WTC11 (cell line): ENCODE results near the gene RNF212. TPM values are rescaled to one million over a fixed set of nuclear protein-coding genes. Genes with fewer than 3 reads are reported as not detected.
"Not testable (repeated sequence)": the region's sequence is repeated elsewhere in the genome, so short reads cannot be mapped to it uniquely, and the experiment has no call there.

Experiments
- ATAC-seq: fragments of 200-7000 bp; cut with Tn5 transposase; 2 replicates; pipeline ENCODE4 v1.10.0; 2021; ENCODE audit warnings: mild to moderate bottlenecking, moderate library complexity
- CTCF ChIA-PET: fragments of 300-600 bp; sonication (Branson Sonifier 250); formaldehyde crosslinking; loops from one replicate; lab custom pipeline; 2021; ENCODE audit warnings: antibody characterized with exemption; lab: Charles Lee
- POLR2A ChIA-PET: fragments of 350-600 bp; sonication (Branson Sonifier 250); formaldehyde crosslinking; loops from one replicate; lab custom pipeline; 2021; ENCODE audit warnings: antibody characterized with exemption; lab: Charles Lee
- DNase-seq: peaks from one replicate; pipeline ENCODE4 v3.0.0; 2021; ENCODE audit warnings: low spot score
- H3K27ac Mint-ChIP-seq: 2 replicates; pipeline ENCODE4 v1.8.0; 2021; ENCODE audit warnings: mixed read lengths
- H3K27me3 Mint-ChIP-seq: 2 replicates; pipeline ENCODE4 v1.8.0; 2021; ENCODE audit warnings: low read depth, mild to moderate bottlenecking, moderate library complexity, mixed read lengths
- H3K36me3 Mint-ChIP-seq: 2 replicates; pipeline ENCODE4 v1.8.0; 2021; ENCODE audit warnings: mixed read lengths
- H3K4me1 Mint-ChIP-seq: 2 replicates; pipeline ENCODE4 v1.8.0; 2022; ENCODE audit warnings: mixed read lengths
- H3K4me3 Mint-ChIP-seq: 2 replicates; pipeline ENCODE4 v1.8.0; 2021; ENCODE audit warnings: mild to moderate bottlenecking, moderate library complexity, mixed read lengths
- H3K9me3 Mint-ChIP-seq: 2 replicates; pipeline ENCODE4 v1.8.0; 2021; ENCODE audit warnings: mixed read lengths
- ATF1 ChIP-seq: sonication (generic); formaldehyde crosslinking; IDR thresholded peaks from 2 replicates; pipeline ENCODE4 v1.8.1; 2023; ENCODE audit warnings: mild to moderate bottlenecking, moderate library complexity, missing genetic modification reagents
- ATF6 ChIP-seq: sonication (generic); formaldehyde crosslinking; IDR thresholded peaks from 2 replicates; pipeline ENCODE4 v1.8.1; 2023; ENCODE audit warnings: mild to moderate bottlenecking, missing genetic modification reagents
- CREM ChIP-seq: sonication (generic); formaldehyde crosslinking; IDR thresholded peaks from 2 replicates; pipeline ENCODE4 v1.8.1; 2022; ENCODE audit warnings: mild to moderate bottlenecking, missing genetic modification reagents, moderate library complexity
- CTCF ChIP-seq: fragments of 200-600 bp; IDR thresholded peaks from 2 replicates; pipeline ENCODE4 v1.8.0; 2022; ENCODE audit warnings: antibody characterized with exemption
- E2F1 ChIP-seq: sonication (generic); formaldehyde crosslinking; IDR thresholded peaks from 2 replicates; pipeline ENCODE4 v1.8.0; 2022; ENCODE audit warnings: mild to moderate bottlenecking, missing genetic modification reagents
- E2F5 ChIP-seq: sonication (generic); formaldehyde crosslinking; IDR thresholded peaks from 2 replicates; pipeline ENCODE4 v1.8.1; 2022; ENCODE audit warnings: mild to moderate bottlenecking, moderate library complexity, missing genetic modification reagents
- ETV6 ChIP-seq: sonication (generic); formaldehyde crosslinking; IDR thresholded peaks from 2 replicates; pipeline ENCODE4 v1.8.1; 2022; ENCODE audit warnings: mild to moderate bottlenecking, missing genetic modification reagents
- FOXK1 ChIP-seq: sonication (generic); formaldehyde crosslinking; IDR thresholded peaks from 2 replicates; pipeline ENCODE4 v1.8.0; 2022; ENCODE audit warnings: mild to moderate bottlenecking, moderate library complexity, missing genetic modification reagents
- JAZF1 ChIP-seq: fragments of 250-450 bp; sonication (Bioruptor Pico); IDR thresholded peaks from 2 replicates; pipeline ENCODE4 v1.9.0; 2021; ENCODE audit warnings: moderate library complexity, mild to moderate bottlenecking, inconsistent platforms
- JUN ChIP-seq: sonication (generic); formaldehyde crosslinking; IDR thresholded peaks from 2 replicates; pipeline ENCODE4 v1.8.0; 2023; ENCODE audit warnings: mild to moderate bottlenecking, missing genetic modification reagents
- NFE2L1 ChIP-seq: sonication (generic); formaldehyde crosslinking; IDR thresholded peaks from 2 replicates; pipeline ENCODE4 v1.8.1; 2023; ENCODE audit warnings: missing genetic modification reagents
- NR2C2 ChIP-seq: sonication (generic); formaldehyde crosslinking; IDR thresholded peaks from 2 replicates; pipeline ENCODE4 v1.8.0; 2022; ENCODE audit warnings: mild to moderate bottlenecking, missing genetic modification reagents
- TEAD4 ChIP-seq: sonication (generic); formaldehyde crosslinking; IDR thresholded peaks from 2 replicates; pipeline ENCODE4 v1.8.0; 2022; ENCODE audit warnings: mild to moderate bottlenecking, missing genetic modification reagents
- ZBTB43 ChIP-seq: sonication (generic); formaldehyde crosslinking; IDR thresholded peaks from 2 replicates; pipeline ENCODE4 v1.8.1; 2023; ENCODE audit warnings: mild to moderate bottlenecking, missing genetic modification reagents
- ZNF138 ChIP-seq: sonication (generic); formaldehyde crosslinking; conservative IDR thresholded peaks from 2 replicates; pipeline ENCODE4 v1.8.1; 2022; ENCODE audit warnings: mild to moderate bottlenecking, moderate library complexity, missing genetic modification reagents
- ZNF317 ChIP-seq: sonication (generic); formaldehyde crosslinking; IDR thresholded peaks from 2 replicates; pipeline ENCODE4 v1.8.1; 2023; ENCODE audit warnings: low read depth, mild to moderate bottlenecking, moderate library complexity, missing genetic modification reagents, borderline replicate concordance
- ZNF416 ChIP-seq: fragments of 250-450 bp; sonication (Bioruptor Pico); IDR thresholded peaks from 2 replicates; pipeline ENCODE4 v1.9.0; 2021; ENCODE audit warnings: mild to moderate bottlenecking, inconsistent platforms
- ZNF425 ChIP-seq: fragments of 250-450 bp; sonication (Bioruptor Pico); conservative IDR thresholded peaks from 2 replicates; pipeline ENCODE4 v1.9.0; 2021; ENCODE audit warnings: mild to moderate bottlenecking
- total RNA-seq: library from RNA; stranded (reverse); gene quantifications from 3 replicates; pipeline ENCODE4 v1.2.3, GENCODE V29; 2021

RNF212 gene
- total RNA-seq, 1 experiment from 2014 or later: 1.0 TPM

- TF ChIP-seq E2F1: no peak
Observed at GRCh38 chr4:1047106-1047975, 66.0 kb downstream of the RNF212 start (continued).

- H3K4me1 Mint-ChIP-seq, POLR2A ChIA-PET, H3K36me3 Mint-ChIP-seq, H3K9me3 Mint-ChIP-seq, H3K27ac Mint-ChIP-seq, CTCF ChIA-PET: not testable (repeated sequence)
- ATAC-seq (peak; percentile 21), DNase-seq (peak; percentile 67)
- peaks cover 26% of the 10 kb centered on the region for H3K27me3 Mint-ChIP-seq
- peak overlapping the region; percentile 40 for H3K4me3 Mint-ChIP-seq
Observed at GRCh38 chr4:1046581-1047011, 66.8 kb downstream of the RNF212 start.

GRCh38 chr4:1045595-1046201 is 67.7 kb downstream of the RNF212 start:
- ATAC-seq: no peak
- no peak for TF ChIP-seq ZNF425 (CRISPR knock-in tag)
- TF ChIP-seq JUN (CRISPR knock-in tag): no peak
- TF ChIP-seq FOXK1 (CRISPR knock-in tag): no peak
- Mint-ChIP-seq H3K4me1 (0 out of 2 replicates have a peak, but pooled peaks cover 3% of the 10 kb centered on the region), H3K9me3 (no peaks in the 10 kb centered on the region), H3K27ac (no peak overlapping the region), H3K4me3 (no peak overlapping the region), H3K27me3 (peaks cover 20% of the 10 kb centered on the region), H3K36me3 (no peaks in the 10 kb centered on the region)
- POLR2A ChIA-PET: no interaction called here
- CTCF ChIA-PET: no interaction called here
- DNase-seq: no peak

GRCh38 chr4:1045193-1045594 is 68.2 kb downstream of the RNF212 start:
- Mint-ChIP-seq H3K9me3 (no peaks in the 10 kb centered on the region), H3K27me3 (peaks cover 15% of the 10 kb centered on the region), H3K36me3 (no peaks in the 10 kb centered on the region), H3K4me1 (0 out of 2 replicates have a peak, but pooled peaks cover 3% of the 10 kb centered on the region), H3K4me3 (no peak overlapping the region), H3K27ac (no peak overlapping the region)
- ATAC-seq (no peak), DNase-seq (no peak)
- TF ChIP-seq ZNF416 (CRISPR knock-in tag) (no peak), JUN (CRISPR knock-in tag) (no peak), E2F5 (CRISPR knock-in tag) (no peak), CTCF (no peak), NFE2L1 (CRISPR knock-in tag) (no peak), ZNF138 (no peak), ATF1 (CRISPR knock-in tag) (no peak), NR2C2 (CRISPR knock-in tag) (no peak), ETV6 (CRISPR knock-in tag) (no peak), ATF6 (CRISPR knock-in tag) (no peak), JAZF1 (CRISPR knock-in tag) (no peak), TEAD4 (no peak), CREM (CRISPR knock-in tag) (no peak), ZBTB43 (no peak), ZNF317 (CRISPR knock-in tag) (no peak)
- POLR2A ChIA-PET: no interaction called here
- CTCF ChIA-PET: no interaction called here
